Hematopoietic multipotent progenitor cell treated with erythropoietin and hydrocortisone succinate and interleukin-3 and kit ligand, for 8 days (in vitro differentiated cells): ENCODE measurements around the gene KCNG1.

ENCODE experiments used
- DNase-seq: peaks from one replicate; pipeline ENCODE4 v3.0.0-alpha.2; 2015

Gene KCNG1

DNA sequence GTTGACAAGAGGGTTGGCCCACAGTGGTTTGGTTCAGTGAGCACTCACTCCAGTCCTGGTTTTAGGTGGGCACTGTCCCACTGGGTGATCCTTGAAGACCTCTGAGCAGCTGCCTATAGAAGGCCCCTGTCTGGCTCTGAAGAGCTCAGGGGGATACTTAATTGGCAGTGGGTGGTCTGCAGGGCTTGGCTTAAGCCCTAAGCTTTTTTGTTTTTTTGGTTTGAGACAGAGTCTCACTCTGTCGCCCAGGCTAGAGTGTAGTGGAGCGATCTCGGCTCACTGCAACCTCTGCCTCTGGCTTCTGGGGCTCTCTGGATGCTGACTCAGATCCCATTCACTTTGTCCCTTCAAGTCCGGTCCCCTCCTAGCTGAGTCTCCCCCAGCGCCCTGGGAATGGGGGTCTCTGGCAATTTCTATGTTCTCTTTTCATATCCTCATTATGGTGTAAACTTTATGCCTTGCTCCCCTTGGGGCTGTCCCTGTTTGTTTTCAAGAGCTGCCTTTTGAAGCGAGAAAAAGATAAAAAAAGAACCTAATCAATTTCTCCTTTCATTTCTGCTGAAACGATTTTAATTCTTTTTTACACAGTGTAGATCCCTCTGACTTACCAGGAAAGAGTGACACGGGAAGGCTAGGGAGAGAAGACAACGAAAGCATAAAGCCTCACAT is 12.2 kb upstream of the KCNG1 start:
- DNase-seq = no peak

GRCh38 chr20:51034476-51034875 is 11.6 kb upstream of the KCNG1 start:
- DNase-seq = no peak

GRCh38 chr20:51029963-51030920 is 7.3 kb upstream of the KCNG1 start:
- no peak for DNase-seq

DNA sequence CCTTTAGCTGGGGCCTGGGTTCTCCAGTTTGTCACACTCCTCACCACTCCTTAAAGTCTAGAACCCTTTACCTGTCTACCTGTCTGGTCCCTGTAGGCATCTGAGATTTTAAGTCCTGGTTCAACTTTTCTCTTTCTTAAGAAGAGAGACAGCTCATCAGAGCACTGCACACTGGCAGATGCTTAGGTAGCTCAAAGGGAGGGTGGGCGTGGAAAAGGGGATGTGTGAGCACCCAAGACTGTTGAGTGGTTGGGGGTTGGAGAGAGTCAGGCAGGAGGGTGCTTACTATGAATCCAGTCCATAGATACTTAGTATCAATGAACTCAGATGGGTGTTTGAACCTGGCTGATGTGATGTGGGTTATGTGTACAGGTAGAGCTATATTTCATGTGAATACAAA is 6.6 kb upstream of the KCNG1 start:
- no peak for DNase-seq

DNA sequence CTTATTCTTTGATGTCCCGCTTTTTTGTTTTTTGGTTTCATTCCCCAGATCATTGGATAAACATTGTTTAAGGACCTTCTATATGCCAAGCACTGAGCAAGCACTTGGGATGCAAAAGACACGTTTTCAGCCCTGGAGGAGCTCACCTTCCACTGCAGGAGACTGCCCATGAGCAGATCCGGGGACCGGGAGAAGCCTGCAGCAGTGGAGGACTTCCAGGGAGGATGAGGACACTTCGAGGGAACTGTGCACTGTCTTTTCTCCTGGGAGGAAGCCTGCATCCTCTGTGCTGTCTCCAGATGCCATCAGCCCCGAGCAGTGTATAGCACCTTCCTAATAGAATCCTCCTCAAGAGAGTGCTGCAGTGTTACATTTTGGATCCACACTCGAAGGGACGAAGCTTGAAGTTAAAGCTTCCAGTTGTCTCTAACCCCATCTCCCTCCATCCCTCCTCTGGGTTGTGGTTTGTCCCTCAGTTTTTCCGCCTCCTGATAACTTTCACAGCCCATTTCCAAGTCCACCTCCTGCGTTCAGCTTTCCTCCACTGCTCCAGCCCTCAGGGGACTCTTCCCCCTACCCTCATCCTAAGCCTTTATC is 5.8 kb upstream of the KCNG1 start:
- no peak for DNase-seq

GRCh38 chr20:51027035-51027795 is 4.3 kb upstream of the KCNG1 start:
- DNase-seq = no peak

DNA sequence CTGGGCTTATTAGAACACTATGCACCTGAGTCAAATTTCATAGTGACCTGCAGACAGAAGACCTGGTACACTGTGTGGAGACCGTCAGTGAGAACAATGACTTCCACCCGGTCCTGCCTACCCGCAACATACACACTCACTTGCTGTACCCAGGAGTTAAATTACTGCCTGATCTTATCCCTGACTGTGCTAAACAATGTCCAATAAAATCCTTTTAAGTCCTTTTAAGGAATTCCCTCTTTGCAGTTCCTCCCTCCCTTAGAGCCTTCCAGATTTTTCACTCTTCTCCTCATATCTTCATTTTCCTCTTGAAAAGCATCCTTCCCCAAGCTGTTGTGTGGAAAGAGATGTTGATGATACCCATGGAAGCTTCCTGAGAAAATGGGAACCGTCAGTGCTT is 3.4 kb upstream of the KCNG1 start:
- no peak for DNase-seq

GRCh38 chr20:51024761-51025160 is 1.9 kb upstream of the KCNG1 start:
- no peak for DNase-seq

DNA sequence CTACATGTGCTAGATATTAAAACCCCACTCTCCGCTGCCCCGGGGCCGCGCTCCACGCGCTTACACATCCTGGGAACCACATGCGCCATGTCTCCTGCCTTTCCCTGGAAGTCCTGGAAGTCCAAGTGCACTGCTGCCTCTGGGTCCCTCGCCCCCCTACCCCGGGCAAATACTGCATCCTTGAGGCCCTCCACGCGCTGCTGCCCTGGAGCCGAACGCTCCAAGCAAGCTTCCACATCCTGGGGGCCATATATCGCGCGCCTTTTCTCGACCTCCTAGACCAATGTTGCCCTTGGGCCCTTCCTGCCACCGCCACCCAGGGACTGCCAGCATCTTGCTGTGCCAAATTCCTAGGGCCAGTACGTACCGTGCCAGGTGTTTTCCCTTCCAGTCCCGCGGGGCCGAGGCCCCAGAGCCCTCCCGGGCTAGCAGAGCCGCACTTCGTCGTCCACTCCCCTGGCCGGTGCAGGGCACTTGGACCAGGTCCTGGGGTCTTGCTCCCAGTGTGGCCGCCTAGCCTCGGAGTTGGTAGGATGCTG is 779 bp upstream of the KCNG1 start:
- DNase-seq = no peak

- no peak for DNase-seq
Observed at GRCh38 chr20:51022227-51022802, 592 bp downstream of the KCNG1 start.

- DNase-seq = no peak
Observed at GRCh38 chr20:51021067-51022025, 1.6 kb downstream of the KCNG1 start.

DNA sequence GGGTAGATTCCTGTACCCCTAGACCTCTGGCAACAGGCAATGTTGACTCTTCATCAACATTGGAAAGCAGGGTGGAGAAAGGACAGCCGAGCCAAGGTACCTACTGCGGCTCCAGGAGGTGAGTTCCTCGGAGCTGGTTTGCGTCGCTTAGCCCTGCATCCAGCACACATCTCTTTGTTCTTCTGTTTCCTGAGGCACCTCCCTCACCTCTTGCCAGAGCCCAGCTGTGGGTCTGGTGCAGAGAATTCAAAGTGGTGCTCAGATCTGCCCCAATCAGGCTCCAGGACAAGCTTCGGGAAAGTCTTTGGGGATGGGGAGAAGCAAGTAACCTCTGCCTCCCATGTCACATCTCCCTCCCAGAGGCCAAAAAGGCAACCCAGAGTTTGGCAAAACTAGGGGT is 2.2 kb downstream of the KCNG1 start:
- DNase-seq = no peak

GRCh38 chr20:51019656-51020592 is 3.0 kb downstream of the KCNG1 start:
- no peak for DNase-seq

- DNase-seq = no peak
Observed at GRCh38 chr20:51017251-51017650, 5.7 kb downstream of the KCNG1 start.

- DNase-seq = no peak
Observed at GRCh38 chr20:51016521-51016920, 6.4 kb downstream of the KCNG1 start.

- peak; percentile 11 for DNase-seq
Observed at GRCh38 chr20:51014797-51015722, 7.8 kb downstream of the KCNG1 start.

DNA sequence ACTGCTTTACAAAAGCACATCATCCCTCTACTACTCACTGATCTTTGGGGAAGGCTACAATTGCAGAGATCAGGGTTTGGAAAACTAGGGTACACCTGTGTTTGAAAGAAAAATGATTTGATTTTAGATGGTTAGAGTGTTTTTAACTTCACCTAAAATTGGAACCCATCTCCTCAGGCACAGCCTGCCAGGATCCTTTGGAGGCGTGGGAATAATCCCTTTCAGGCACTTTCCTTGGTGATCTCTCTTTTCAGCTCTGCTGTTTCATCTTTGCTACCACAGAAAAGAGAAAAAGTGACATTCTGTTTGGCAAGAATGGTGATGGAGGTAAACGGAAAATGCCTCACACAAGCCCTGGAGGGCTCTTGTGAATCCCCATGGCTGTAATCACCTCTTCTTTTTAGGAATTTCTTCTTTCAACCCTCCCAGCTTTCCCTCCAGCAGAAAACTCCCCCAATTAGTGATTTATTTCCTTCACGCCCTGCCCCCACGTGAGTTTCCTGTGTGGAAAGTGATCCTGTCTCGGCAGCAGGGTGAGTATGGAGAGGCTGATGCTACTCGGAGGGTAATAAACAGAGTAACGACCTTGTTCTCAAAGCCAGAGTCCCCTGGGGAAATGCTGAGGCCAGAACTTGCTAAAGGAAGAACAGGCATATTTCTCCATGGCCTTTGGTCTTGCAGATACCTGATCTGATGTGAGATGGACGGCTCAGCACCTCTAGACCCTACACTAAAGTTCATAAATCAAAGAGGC is 9.2 kb downstream of the KCNG1 start:
- no peak for DNase-seq

GRCh38 chr20:51012357-51012756 is 10.6 kb downstream of the KCNG1 start:
- no peak for DNase-seq
